Erythroblast (primary cell): ENCODE data around the gene PTPRM.

Source experiments
- GATA1 ChIP-seq: IDR thresholded peaks from 2 replicates; pipeline ENCODE4 v1.6.1; 2011; ENCODE audit warnings: low read depth, mild to moderate bottlenecking, control low read depth, low read length, moderate library complexity
- POLR2A ChIP-seq: IDR thresholded peaks from 2 replicates; pipeline ENCODE4 v1.6.1; 2011; ENCODE audit warnings: mild to moderate bottlenecking, low read length

DNA sequence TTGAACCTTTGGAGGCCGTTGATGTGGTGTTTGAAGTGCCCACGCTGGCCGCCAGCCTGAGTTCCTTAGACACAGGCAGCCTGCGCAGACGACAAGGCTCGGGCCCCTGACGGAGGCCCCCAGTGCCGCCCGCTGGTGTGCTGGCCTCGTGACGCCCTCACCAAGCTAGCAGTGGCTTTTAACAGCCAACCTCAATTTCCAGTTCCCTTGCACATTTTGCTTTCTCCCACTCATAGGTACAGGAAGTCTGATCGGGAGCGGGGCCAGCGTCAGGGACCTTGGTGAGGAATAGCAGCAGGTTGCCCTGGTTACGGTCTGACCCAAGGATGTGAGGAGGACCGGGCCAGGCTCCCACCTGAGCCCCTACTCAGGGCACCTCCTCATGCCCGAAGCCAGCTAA is 834.5 kb downstream of the PTPRM start:
- no peak for TF ChIP-seq POLR2A
- TF ChIP-seq GATA1 = no peak
